ENCODE data around the gene RBP3.

GRCh38 chr10:47403446-47404318 is 55.5 kb downstream of the RBP3 start:
- TF ChIP-seq CTCF (IDR thresholded peaks at IDR 0.05; ENCODE audit: low read length), result no peak
- no peak for TF ChIP-seq EZH2phosphoT487 (IDR thresholded peaks at IDR 0.05; ENCODE audit: low read length)
